ENCODE results near the gene ADAMTS13. TPM values are rescaled to one million over a fixed set of nuclear protein-coding genes. Genes with fewer than 3 reads are reported as not detected.
"Not testable (repeated sequence)": the region's sequence is repeated elsewhere in the genome, so short reads cannot be mapped to it uniquely, and the experiment has no call there.

The ADAMTS13 gene
- total RNA-seq, 3 donors from 2014 or later (not counting 1 experiment from before 2014, with no cell fraction given), result 2.3 to 3.0 (median 2.8) TPM

DNA sequence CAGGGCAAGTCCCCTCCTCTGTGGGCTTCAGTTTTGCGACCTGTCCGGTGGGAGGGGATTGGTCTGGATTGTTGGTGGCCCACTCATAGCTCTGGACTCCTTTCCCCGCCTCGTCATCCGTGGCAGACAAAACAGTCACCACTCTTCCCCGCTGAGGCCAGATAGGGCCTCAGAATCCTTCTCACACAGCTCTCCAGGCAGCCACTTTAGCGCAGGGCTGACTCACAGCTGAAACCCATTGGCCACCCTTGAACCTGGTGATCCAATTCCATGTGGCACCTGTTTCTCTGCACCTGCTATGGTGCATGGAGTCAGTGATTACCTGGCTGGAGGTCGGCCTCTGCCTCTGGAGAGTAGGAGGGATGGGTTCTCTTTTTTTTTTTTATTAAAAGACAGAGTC, 21.8 kb downstream of the ADAMTS13 start:
- no peaks in the 10 kb centered on the region for H3K36me3 ChIP-seq (ENCODE audit: control insufficient read depth, insufficient read depth, low read length)
- H3K4me3 ChIP-seq (ENCODE audit: low read length), result no peak overlapping the region
- DNase-seq (no peak), ATAC-seq (no peak)
- 80% methylated on average over 8 of the region's 8 CpGs for WGBS (ENCODE audit: insufficient coverage)
- no peaks in the 10 kb centered on the region for H3K27me3 Mint-ChIP-seq (ENCODE audit: low read depth in 2 of 2)
- no peaks in the 10 kb centered on the region for H3K9me3 ChIP-seq (ENCODE audit: control insufficient read depth, insufficient read depth, low read length)
- H3K4me1 Mint-ChIP-seq, result no peaks in the 10 kb centered on the region
- TF ChIP-seq, protein P1, sequence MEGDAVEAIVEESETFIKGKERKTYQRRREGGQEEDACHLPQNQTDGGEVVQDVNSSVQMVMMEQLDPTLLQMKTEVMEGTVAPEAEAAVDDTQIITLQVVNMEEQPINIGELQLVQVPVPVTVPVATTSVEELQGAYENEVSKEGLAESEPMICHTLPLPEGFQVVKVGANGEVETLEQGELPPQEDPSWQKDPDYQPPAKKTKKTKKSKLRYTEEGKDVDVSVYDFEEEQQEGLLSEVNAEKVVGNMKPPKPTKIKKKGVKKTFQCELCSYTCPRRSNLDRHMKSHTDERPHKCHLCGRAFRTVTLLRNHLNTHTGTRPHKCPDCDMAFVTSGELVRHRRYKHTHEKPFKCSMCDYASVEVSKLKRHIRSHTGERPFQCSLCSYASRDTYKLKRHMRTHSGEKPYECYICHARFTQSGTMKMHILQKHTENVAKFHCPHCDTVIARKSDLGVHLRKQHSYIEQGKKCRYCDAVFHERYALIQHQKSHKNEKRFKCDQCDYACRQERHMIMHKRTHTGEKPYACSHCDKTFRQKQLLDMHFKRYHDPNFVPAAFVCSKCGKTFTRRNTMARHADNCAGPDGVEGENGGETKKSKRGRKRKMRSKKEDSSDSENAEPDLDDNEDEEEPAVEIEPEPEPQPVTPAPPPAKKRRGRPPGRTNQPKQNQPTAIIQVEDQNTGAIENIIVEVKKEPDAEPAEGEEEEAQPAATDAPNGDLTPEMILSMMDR (IDR thresholded peaks at IDR 0.05), result no peak
- intact Hi-C loops (cut with micrococcal nuclease), result no loop called here
- no peaks in the 10 kb centered on the region for H3K36me3 Mint-ChIP-seq
- H3K27ac Mint-ChIP-seq, result no peak overlapping the region
- H3K4me3 Mint-ChIP-seq, result no peak overlapping the region
- peaks cover 7% of the 10 kb centered on the region for H3K4me1 ChIP-seq (ENCODE audit: control insufficient read depth, insufficient read depth, low read length)
- no peaks in the 10 kb centered on the region for H3K27me3 ChIP-seq (ENCODE audit: control insufficient read depth, insufficient read depth, low read length)
- no peaks in the 10 kb centered on the region for H3K9me3 Mint-ChIP-seq
- no peak overlapping the region for H3K27ac ChIP-seq (ENCODE audit: low read length)

DNA sequence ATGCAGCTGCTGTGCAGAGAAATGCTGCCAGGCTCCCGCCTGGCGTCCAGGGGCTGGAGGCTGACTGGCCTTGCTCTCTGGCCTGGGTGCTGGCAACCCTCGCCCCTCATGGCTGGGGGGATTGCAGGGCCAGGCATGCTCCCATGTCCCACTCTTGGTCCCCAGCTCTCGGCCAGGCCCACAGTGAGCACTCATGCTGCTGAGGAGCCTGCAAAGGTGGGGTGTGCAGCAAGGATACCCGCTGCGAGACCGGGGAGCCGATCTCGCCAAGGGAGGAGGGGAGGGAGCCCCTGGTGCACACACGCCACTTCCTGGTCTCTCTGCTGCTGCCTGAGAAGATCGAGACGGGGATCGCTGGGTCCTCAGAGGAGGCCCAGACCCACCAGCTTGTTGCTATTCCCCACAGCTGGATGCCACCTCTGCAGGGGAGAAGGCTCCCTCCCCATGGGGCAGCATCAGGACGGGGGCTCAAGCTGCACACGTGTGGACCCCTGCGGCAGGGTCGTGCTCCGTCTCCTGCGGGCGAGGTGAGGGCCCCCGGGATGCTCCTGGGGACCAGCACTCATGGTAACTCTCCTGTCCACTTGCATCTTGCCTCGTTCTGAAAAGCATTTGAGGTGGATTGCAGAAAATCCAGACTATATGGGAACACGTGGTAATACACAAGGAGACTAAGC, 23.3 kb downstream of the ADAMTS13 start:
- WGBS (ENCODE audit: insufficient coverage), result 86% methylated on average over 23 of the region's 23 CpGs
- TF ChIP-seq, protein P1 (IDR thresholded peaks at IDR 0.05), result no peak
- Mint-ChIP-seq H3K27me3 (ENCODE audit: low read depth in 2 of 2) (no peaks in the 10 kb centered on the region), H3K36me3 (no peaks in the 10 kb centered on the region), H3K4me3 (no peak overlapping the region), H3K27ac (no peak overlapping the region), H3K9me3 (no peaks in the 10 kb centered on the region), H3K4me1 (no peaks in the 10 kb centered on the region)
- ATAC-seq (no peak), DNase-seq (no peak)
- H3K27me3 ChIP-seq (ENCODE audit: control insufficient read depth, insufficient read depth, low read length), result no peaks in the 10 kb centered on the region
- no peak overlapping the region for H3K27ac ChIP-seq (ENCODE audit: low read length)
- no peaks in the 10 kb centered on the region for H3K9me3 ChIP-seq (ENCODE audit: control insufficient read depth, insufficient read depth, low read length)
- intact Hi-C loops (cut with micrococcal nuclease), result no loop called here
- no peak overlapping the region for H3K4me3 ChIP-seq (ENCODE audit: low read length)
- H3K4me1 ChIP-seq (ENCODE audit: control insufficient read depth, insufficient read depth, low read length), result peaks cover 7% of the 10 kb centered on the region
- H3K36me3 ChIP-seq (ENCODE audit: control insufficient read depth, insufficient read depth, low read length), result no peaks in the 10 kb centered on the region

DNA sequence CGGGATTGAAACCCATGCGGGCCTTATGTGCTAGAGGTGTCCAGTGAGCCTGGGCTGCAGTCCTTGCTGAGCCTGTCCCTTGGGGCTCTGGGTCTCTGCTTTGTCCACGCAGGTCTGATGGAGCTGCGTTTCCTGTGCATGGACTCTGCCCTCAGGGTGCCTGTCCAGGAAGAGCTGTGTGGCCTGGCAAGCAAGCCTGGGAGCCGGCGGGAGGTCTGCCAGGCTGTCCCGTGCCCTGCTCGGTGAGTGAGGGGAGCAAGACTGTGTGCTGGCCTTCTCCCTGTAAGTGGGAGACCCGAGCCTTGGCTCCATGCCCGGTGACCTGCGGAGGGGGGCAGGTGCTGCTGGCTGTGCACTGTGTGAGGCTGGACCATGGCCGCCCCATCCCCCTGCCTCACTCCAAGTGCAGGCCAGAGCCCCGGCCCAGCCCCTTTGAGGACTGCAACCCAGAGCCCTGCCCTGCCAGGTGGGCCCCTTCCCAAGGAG, 26.4 kb downstream of the ADAMTS13 start:
- Histone ChIP-seq H3K36me3 (ENCODE audit: control insufficient read depth, insufficient read depth, low read length) (no peaks in the 10 kb centered on the region), H3K27ac (ENCODE audit: low read length) (no peak overlapping the region), H3K9me3 (ENCODE audit: control insufficient read depth, insufficient read depth, low read length) (no peaks in the 10 kb centered on the region), H3K4me3 (ENCODE audit: low read length) (no peak overlapping the region), H3K4me1 (ENCODE audit: control insufficient read depth, insufficient read depth, low read length) (no peaks in the 10 kb centered on the region), H3K27me3 (ENCODE audit: control insufficient read depth, insufficient read depth, low read length) (no peaks in the 10 kb centered on the region)
- intact Hi-C loops (cut with micrococcal nuclease), result no loop called here
- Mint-ChIP-seq H3K27ac (no peak overlapping the region), H3K4me3 (no peak overlapping the region), H3K36me3 (no peaks in the 10 kb centered on the region), H3K9me3 (no peaks in the 10 kb centered on the region), H3K27me3 (ENCODE audit: low read depth in 2 of 2) (no peaks in the 10 kb centered on the region), H3K4me1 (no peaks in the 10 kb centered on the region)
- TF ChIP-seq, protein P1 (IDR thresholded peaks at IDR 0.05), result no peak
- WGBS (ENCODE audit: insufficient coverage), result 91% methylated on average over 13 of the region's 13 CpGs
- DNase-seq, result no peak
- ATAC-seq, result no peak

DNA sequence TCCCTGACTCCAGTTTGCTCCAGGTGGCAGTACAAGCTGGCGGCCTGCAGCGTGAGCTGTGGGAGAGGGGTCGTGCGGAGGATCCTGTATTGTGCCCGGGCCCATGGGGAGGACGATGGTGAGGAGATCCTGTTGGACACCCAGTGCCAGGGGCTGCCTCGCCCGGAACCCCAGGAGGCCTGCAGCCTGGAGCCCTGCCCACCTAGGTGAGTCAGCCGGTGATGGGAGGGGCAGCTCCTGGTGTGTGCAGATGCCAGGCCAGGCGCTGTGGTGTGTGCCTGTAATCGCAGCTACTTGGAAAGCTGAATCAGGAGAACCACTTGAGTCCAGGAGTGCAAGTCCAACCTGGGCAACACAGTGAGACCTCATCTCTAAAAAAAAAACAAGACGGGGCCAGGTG, 27.6 kb downstream of the ADAMTS13 start:
- intact Hi-C loops (cut with micrococcal nuclease), result no loop called here
- Histone ChIP-seq H3K36me3 (ENCODE audit: control insufficient read depth, insufficient read depth, low read length) (no peaks in the 10 kb centered on the region), H3K4me3 (ENCODE audit: low read length) (no peak overlapping the region), H3K27me3 (ENCODE audit: control insufficient read depth, insufficient read depth, low read length) (no peaks in the 10 kb centered on the region), H3K27ac (ENCODE audit: low read length) (no peak overlapping the region), H3K4me1 (ENCODE audit: control insufficient read depth, insufficient read depth, low read length) (no peaks in the 10 kb centered on the region), H3K9me3 (ENCODE audit: control insufficient read depth, insufficient read depth, low read length) (no peaks in the 10 kb centered on the region)
- no peak overlapping the region for H3K4me3 Mint-ChIP-seq
- DNase-seq (no peak), ATAC-seq (no peak)
- TF ChIP-seq, protein P1 (IDR thresholded peaks at IDR 0.05), result no peak
- H3K27me3 Mint-ChIP-seq (ENCODE audit: low read depth in 2 of 2), result no peaks in the 10 kb centered on the region
- no peak overlapping the region for H3K27ac Mint-ChIP-seq
- no peaks in the 10 kb centered on the region for H3K4me1 Mint-ChIP-seq
- WGBS (ENCODE audit: insufficient coverage), result 95% methylated on average over 12 of the region's 12 CpGs
- H3K36me3 Mint-ChIP-seq, result no peaks in the 10 kb centered on the region
- no peaks in the 10 kb centered on the region for H3K9me3 Mint-ChIP-seq

DNA sequence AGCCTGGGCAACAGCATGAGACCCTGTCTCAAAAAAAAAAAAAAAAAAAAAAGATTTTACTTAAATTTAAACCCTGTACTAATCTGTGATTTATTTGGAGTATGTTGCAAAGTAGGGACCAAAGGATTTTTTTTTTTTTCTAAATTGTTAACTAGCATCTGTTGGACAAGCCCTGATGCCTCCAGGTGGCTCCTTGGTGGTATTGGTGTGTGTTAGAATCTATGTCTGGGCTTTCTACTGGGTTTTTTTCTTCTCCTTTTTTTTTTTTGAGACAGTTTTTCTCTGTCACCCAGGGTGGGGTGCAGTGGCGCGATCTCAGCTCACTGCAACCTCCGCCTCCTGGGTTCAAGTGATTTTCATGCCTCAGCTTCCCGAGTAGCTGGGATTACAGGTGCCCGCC, 29.7 kb downstream of the ADAMTS13 start:
- H3K36me3 Mint-ChIP-seq; H3K9me3 ChIP-seq (ENCODE audit: control insufficient read depth, insufficient read depth, low read length); H3K4me1 ChIP-seq (ENCODE audit: control insufficient read depth, insufficient read depth, low read length); H3K4me3 ChIP-seq (ENCODE audit: low read length); H3K9me3 Mint-ChIP-seq; H3K27me3 ChIP-seq (ENCODE audit: control insufficient read depth, insufficient read depth, low read length); DNase-seq; H3K27ac ChIP-seq (ENCODE audit: low read length); H3K4me3 Mint-ChIP-seq; H3K27me3 Mint-ChIP-seq (ENCODE audit: low read depth in 2 of 2); H3K4me1 Mint-ChIP-seq; H3K27ac Mint-ChIP-seq; intact Hi-C loops (cut with micrococcal nuclease); ATAC-seq; H3K36me3 ChIP-seq (ENCODE audit: control insufficient read depth, insufficient read depth, low read length): not testable (repeated sequence)
- WGBS (ENCODE audit: insufficient coverage), result 89% methylated on average over 5 of the region's 5 CpGs

Measured in natural killer cell (primary cell).